HPDE6-E6E7 (cell line): Measurements from ENCODE around the gene ANKRD9.
"Not testable (repeated sequence)": the region's sequence is repeated elsewhere in the genome, so short reads cannot be mapped to it uniquely, and the experiment has no call there.

Experiments used
- DNase-seq: peaks from one replicate; pipeline ENCODE4 v3.0.0; 2011; ENCODE audit warnings: missing footprints; ENCODE audit errors: extremely low spot score

Gene ANKRD9

GRCh38 chr14:102509746-102510615 is at the start of gene ANKRD9:
Gene ANKRD9 (minus strand): TSS chr14:102509776. CDS start chr14:102507889, 1,887 bp downstream.
- DNase-seq = peak; percentile 93

GRCh38 chr14:102558556-102558955 is 49.0 kb upstream of the ANKRD9 start:
- no peak for DNase-seq

GRCh38 chr14:102557434-102558226 is 48.1 kb upstream of the ANKRD9 start:
- no peak for DNase-seq

GRCh38 chr14:102556098-102556677 is 46.6 kb upstream of the ANKRD9 start:
- no peak for DNase-seq

GRCh38 chr14:102554821-102555819 is 45.5 kb upstream of the ANKRD9 start:
- no peak for DNase-seq

GRCh38 chr14:102551995-102552705 is 42.6 kb upstream of the ANKRD9 start:
- peak; percentile 91 for DNase-seq

- DNase-seq = not testable (repeated sequence)
Measured at GRCh38 chr14:102550927-102551401, 41.4 kb upstream of the ANKRD9 start.

GRCh38 chr14:102548616-102549240 is 39.2 kb upstream of the ANKRD9 start:
- DNase-seq = no peak

- no peak for DNase-seq
Measured at GRCh38 chr14:102545461-102546265, 36.1 kb upstream of the ANKRD9 start.

GRCh38 chr14:102544747-102545460 is 35.3 kb upstream of the ANKRD9 start:
- DNase-seq = no peak

GRCh38 chr14:102544046-102544746 is 34.6 kb upstream of the ANKRD9 start:
- no peak for DNase-seq

GRCh38 chr14:102541771-102542170 is 32.2 kb upstream of the ANKRD9 start:
- no peak for DNase-seq

- not testable (repeated sequence) for DNase-seq
Measured at GRCh38 chr14:102541029-102541491, 31.5 kb upstream of the ANKRD9 start.

GRCh38 chr14:102540315-102541028 is 30.9 kb upstream of the ANKRD9 start:
- no peak for DNase-seq

GRCh38 chr14:102539544-102540314 is 30.2 kb upstream of the ANKRD9 start:
- DNase-seq = no peak
